Stomach (tissue), 9 donors: Measurements from ENCODE around the gene MYO1B. TPM values are rescaled to one million over a fixed set of nuclear protein-coding genes. Genes with fewer than 3 reads are reported as not detected.

Experiments
- DNase-seq, 2 donors: peaks; one replicate each; pipeline versions ENCODE4 v3.0.0 to v3.0.0-alpha.2; 2013 to 2019
- H3K27ac ChIP-seq, 5 donors: fragments of 200-600 bp in 4 of 5; sonication (generic) in 4 of 5; one replicate each; pipeline ENCODE4 v1.5.1; 2013 to 2019; ENCODE audit warnings: mild to moderate bottlenecking in 1 of 5, moderate library complexity in 1 of 5
- H3K27me3 ChIP-seq, 3 donors: fragments of 200-600 bp; sonication (generic); one replicate each; pipeline ENCODE4 v1.5.1; 2017 to 2019; ENCODE audit warnings: mixed run types in 1 of 3
- H3K36me3 ChIP-seq, 4 donors: fragments of 200-600 bp; sonication (generic); 1 replicate in 3 of 4; 2 replicates in 1 of 4; pipeline ENCODE4 v1.5.1; 2016 to 2019
- H3K4me1 ChIP-seq, 4 donors: fragments of 200-600 bp; sonication (generic); one replicate each; pipeline ENCODE4 v1.5.1; 2016 to 2019
- H3K4me3 ChIP-seq, 4 donors: fragments of 200-600 bp; sonication (generic) in 3 of 4; one replicate each; pipeline ENCODE4 v1.5.1; 2016 to 2019; ENCODE audit warnings: mild to moderate bottlenecking in 1 of 4
- H3K9me3 ChIP-seq, 4 donors: fragments of 200-600 bp; sonication (generic); one replicate each; pipeline ENCODE4 v1.5.1; 2016 to 2019
- EP300 ChIP-seq: sonication (generic); formaldehyde crosslinking; IDR thresholded peaks from one replicate; pipeline ENCODE4 v1.6.1; 2017; ENCODE audit warnings: antibody characterized with exemption
- POLR2A ChIP-seq, 4 donors: fragments of 450-650 bp; IDR thresholded peaks; one replicate each; pipeline ENCODE4 v1.6.1; 2016; ENCODE audit warnings: antibody characterized with exemption in 4 of 4, control low read depth in 2 of 4, mild to moderate bottlenecking in 1 of 4, moderate library complexity in 1 of 4
- POLR2AphosphoS5 ChIP-seq, 3 donors: sonication (generic); formaldehyde crosslinking; IDR thresholded peaks; one replicate each; pipeline ENCODE4 v1.6.1; 2016; ENCODE audit warnings: antibody characterized with exemption in 3 of 3
- WGBS, 5 donors: extraction: QIAGEN DNeasy Blood & Tissue Kit in 3 of 5; methylation state at CpG; one replicate each; pipeline versions ENCODE4 v1.1.5 to v1.1.7; 2013 to 2018; 5-methylcytosine and 5-hydroxymethylcytosine counted together
- intact Hi-C: fragments of 100-400 bp; cut with DNase I; formaldehyde crosslinking; loops from one replicate; pipeline ENCODE4 v1.15.1; 2023; ENCODE audit warnings: low total_unique reads
- polyA plus RNA-seq, 3 donors: library from polyadenylated mRNA; stranded (reverse); fragments of 200-250 nt; gene quantifications; one replicate each; pipeline ENCODE4 v1.2.3, GENCODE V29; 2013
- total RNA-seq, 5 donors: library from RNA; depleted of rRNA; stranded (reverse); fragments of >200 nt; gene quantifications; one replicate each; pipeline versions ENCODE4 v1.1.0 to v1.2.3, GENCODE V29; 2014 to 2016
- TF ChIP-seq, protein P1 (sequence below), 7 experiments: fragments of 450-650 bp in 4 of 7; fragments of 200-600 bp in 3 of 7; sonication (generic) in 3 of 7; IDR thresholded peaks; one replicate each; pipeline ENCODE4 v1.5.1; 2016 to 2019; ENCODE audit warnings: antibody characterized with exemption in 7 of 7, control low read depth in 2 of 7, mild to moderate bottlenecking in 1 of 7
- donor health status: healthy with polysubstance abuse.
- donor health status: Bipolar disorder and iron deficiency.
- donor health status: healthy.

Gene MYO1B
- total and polyA plus RNA-seq, 8 donors: 6.1 to 123 (median 16.4) TPM

GRCh38 chr2:191341436-191341835 lies 96.2 kb downstream of the MYO1B start:
- no peak for DNase-seq
- no peaks in the 10 kb centered on the region for H3K27me3 ChIP-seq
- no peak overlapping the region for H3K27ac ChIP-seq
- no peaks in the 10 kb centered on the region for H3K9me3 ChIP-seq
- no peaks in the 10 kb centered on the region for H3K36me3 ChIP-seq
- WGBS, 5 donors: 69 to 78% (median 70%) methylated on average over 3 of the region's 3 CpGs
- no peak overlapping the region for H3K4me3 ChIP-seq
- intact Hi-C loops: no loop called here
- no peak for TF ChIP-seq POLR2A (IDR thresholded peaks at IDR 0.05)
- TF ChIP-seq, protein P1, sequence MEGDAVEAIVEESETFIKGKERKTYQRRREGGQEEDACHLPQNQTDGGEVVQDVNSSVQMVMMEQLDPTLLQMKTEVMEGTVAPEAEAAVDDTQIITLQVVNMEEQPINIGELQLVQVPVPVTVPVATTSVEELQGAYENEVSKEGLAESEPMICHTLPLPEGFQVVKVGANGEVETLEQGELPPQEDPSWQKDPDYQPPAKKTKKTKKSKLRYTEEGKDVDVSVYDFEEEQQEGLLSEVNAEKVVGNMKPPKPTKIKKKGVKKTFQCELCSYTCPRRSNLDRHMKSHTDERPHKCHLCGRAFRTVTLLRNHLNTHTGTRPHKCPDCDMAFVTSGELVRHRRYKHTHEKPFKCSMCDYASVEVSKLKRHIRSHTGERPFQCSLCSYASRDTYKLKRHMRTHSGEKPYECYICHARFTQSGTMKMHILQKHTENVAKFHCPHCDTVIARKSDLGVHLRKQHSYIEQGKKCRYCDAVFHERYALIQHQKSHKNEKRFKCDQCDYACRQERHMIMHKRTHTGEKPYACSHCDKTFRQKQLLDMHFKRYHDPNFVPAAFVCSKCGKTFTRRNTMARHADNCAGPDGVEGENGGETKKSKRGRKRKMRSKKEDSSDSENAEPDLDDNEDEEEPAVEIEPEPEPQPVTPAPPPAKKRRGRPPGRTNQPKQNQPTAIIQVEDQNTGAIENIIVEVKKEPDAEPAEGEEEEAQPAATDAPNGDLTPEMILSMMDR (IDR thresholded peaks at IDR 0.05): no peak
- TF ChIP-seq POLR2AphosphoS5 (IDR thresholded peaks at IDR 0.05): no peak
- TF ChIP-seq EP300: no peak
- H3K4me1 ChIP-seq: peaks cover 0 to 11% (median 2%) of the 10 kb centered on the region in 4 donors

DNA sequence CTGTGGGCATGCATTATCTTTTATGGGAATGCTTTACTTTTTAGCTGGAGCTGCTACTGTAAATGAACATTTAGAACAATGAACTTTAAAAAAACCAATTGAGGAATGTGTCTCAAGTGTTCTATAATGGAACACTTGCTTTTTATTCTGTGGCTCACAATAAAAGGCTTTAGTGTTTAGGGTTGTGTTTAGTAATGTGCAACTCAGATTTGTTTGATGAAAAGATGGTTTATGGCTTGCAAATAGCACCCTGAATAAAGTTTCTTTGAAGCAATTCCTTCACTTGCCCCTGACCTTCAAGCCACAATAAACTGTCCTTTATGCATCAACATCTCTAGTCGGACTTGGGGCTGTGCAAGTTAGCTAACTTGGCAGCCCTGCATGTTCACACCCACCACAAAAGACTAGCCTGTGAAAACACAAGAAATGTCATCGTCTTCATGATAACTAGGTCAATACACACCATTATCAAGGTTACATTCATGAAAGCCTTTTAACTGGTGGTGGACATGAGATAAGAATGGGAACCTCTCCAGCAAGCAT lies 98.7 kb downstream of the MYO1B start:
- Histone ChIP-seq H3K4me3 (no peak overlapping the region), H3K36me3 (no peaks in the 10 kb centered on the region), H3K9me3 (no peaks in the 10 kb centered on the region), H3K4me1 (peaks cover 0 to 11% (median 3%) of the 10 kb centered on the region in 4 donors), H3K27ac (no peak overlapping the region), H3K27me3 (no peaks in the 10 kb centered on the region)
- 21 to 41% (median 30%) methylated on average over 2 of the region's 2 CpGs for WGBS, 5 donors
- no peak for DNase-seq
- TF ChIP-seq POLR2AphosphoS5 (IDR thresholded peaks at IDR 0.05): no peak
- TF ChIP-seq POLR2A (IDR thresholded peaks at IDR 0.05): no peak
- TF ChIP-seq, protein P1 (IDR thresholded peaks at IDR 0.05): no peak
- intact Hi-C loops: no loop called here

GRCh38 chr2:191345788-191346187 lies 100.6 kb downstream of the MYO1B start:
- intact Hi-C loops: no loop called here
- H3K9me3 ChIP-seq: no peaks in the 10 kb centered on the region
- TF ChIP-seq POLR2A (IDR thresholded peaks at IDR 0.05): no peak
- TF ChIP-seq POLR2AphosphoS5 (IDR thresholded peaks at IDR 0.05): no peak
- TF ChIP-seq, protein P1 (IDR thresholded peaks at IDR 0.05): no peak
- TF ChIP-seq EP300: no peak
- H3K36me3 ChIP-seq: no peaks in the 10 kb centered on the region
- H3K4me3 ChIP-seq: no peak overlapping the region
- no peak overlapping the region for H3K27ac ChIP-seq
- DNase-seq: no peak
- H3K4me1 ChIP-seq: peaks cover 0 to 14% (median 7%) of the 10 kb centered on the region in 4 donors
- no peaks in the 10 kb centered on the region for H3K27me3 ChIP-seq

- WGBS, 5 donors: 74 to 89% (median 83%) methylated on average over 2 of the region's 2 CpGs
- Histone ChIP-seq H3K4me1 (peaks cover 0 to 14% (median 7%) of the 10 kb centered on the region in 4 donors), H3K27ac (no peak overlapping the region), H3K36me3 (no peaks in the 10 kb centered on the region), H3K4me3 (no peak overlapping the region), H3K27me3 (no peaks in the 10 kb centered on the region), H3K9me3 (no peaks in the 10 kb centered on the region)
- TF ChIP-seq POLR2AphosphoS5 (IDR thresholded peaks at IDR 0.05) (no peak), EP300 (no peak), POLR2A (IDR thresholded peaks at IDR 0.05) (no peak)
- TF ChIP-seq, protein P1 (IDR thresholded peaks at IDR 0.05): no peak
- no peak for DNase-seq
- intact Hi-C loops: no loop called here
Measured at GRCh38 chr2:191347154-191347553, 102.0 kb downstream of the MYO1B start.
